Measurements from ENCODE around the gene RFPL4A.
"Not testable (repeated sequence)": the region's sequence is repeated elsewhere in the genome, so short reads cannot be mapped to it uniquely, and the experiment has no call there.

The RFPL4A gene

DNA sequence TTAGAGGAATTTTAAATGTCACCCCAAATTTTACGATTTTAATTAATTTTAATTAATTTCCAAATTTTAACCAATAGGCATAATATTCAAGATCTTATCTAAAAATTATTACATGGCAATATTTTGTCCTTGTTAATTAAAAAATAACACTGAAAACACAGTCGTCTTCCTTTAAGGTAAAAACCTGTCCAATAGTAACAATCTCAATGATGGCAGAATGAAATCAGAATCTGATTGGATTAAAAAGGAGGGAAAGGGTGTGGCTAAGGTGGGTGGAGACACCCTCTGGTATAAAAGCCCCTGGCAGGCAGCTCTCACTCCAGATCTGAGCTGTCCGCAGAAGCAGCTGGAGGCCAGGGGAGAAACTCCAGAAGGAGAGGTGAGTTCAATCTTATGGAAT lies at the start of gene RFPL4A:
Gene RFPL4A (plus strand): TSS at position 301 of the 400 bp plus-strand sequence. CDS start 2,704 bp downstream, outside the sequence.
- DNase-seq (ENCODE audit: low read depth, low spot score) = not testable (repeated sequence)

DNA sequence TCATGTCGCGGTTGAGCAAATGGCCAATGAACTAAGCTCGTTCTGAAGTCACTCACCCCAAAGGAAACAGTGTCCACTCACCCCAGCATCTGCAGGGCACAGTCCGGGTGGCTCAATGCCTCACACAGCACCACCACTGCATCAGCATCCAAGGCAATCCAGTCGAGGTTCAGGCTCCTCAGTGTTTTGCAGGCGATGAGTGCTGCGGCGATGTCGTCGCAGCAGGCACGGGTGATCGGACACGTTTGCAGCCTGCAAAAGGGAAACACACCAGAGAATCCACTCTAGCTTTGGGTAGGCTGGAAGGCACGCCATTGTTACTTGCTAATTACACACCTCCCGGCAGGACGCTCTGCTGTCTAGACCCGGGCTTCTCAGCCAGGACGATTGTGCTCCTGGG lies 47.2 kb upstream of the RFPL4A start:
- DNase-seq (ENCODE audit: low read depth, low spot score) = no peak

GRCh38 chr19:55712804-55713631 lies 45.9 kb upstream of the RFPL4A start:
- no peak for DNase-seq (ENCODE audit: low read depth, low spot score)

DNA sequence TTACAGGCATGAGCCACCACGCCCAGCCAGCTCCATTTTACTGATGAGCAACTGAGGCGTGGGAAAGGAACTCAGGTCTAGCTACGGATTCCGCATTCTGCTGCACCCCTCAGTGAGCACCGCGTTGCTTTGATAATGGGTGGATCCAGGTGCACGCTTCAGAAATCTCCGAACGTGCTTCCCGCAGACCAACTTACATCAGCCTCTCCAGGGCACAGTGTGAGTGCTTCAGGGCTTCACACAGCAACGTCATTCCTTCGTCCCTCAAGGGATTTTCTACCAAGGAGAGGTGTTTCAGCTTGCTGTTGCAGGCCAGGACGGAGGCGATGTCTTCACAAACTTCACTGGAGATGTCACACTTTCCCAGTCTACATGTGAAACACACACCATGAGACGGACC lies 42.4 kb upstream of the RFPL4A start:
- DNase-seq (ENCODE audit: low read depth, low spot score) = no peak

DNA sequence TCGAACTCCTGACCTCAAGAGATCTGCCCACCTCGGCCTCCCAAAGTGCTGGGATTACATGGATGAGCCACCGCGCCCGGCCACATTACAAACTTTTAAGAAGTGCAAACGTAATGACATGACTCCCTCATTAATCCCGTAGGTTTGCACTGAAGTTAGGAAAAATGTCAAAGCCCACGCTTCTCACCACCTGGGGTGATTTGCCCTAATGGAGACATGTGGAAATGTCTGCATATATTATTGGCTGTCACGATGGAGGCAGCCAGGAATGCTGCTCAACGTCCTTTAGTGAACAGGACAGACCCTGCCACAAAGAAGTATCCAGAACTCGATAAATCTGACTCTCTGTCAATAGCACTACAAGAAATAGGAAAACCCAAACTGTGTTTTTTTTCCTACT lies 41.6 kb upstream of the RFPL4A start:
- no peak for DNase-seq (ENCODE audit: low read depth, low spot score)

- not testable (repeated sequence) for DNase-seq (ENCODE audit: low read depth, low spot score)
These were observed 40.8 kb upstream of the RFPL4A start for GRCh38 chr19:55717879-55718711.

- no peak for DNase-seq (ENCODE audit: low read depth, low spot score)
These were observed 38.6 kb upstream of the RFPL4A start for GRCh38 chr19:55720214-55720746.

- DNase-seq (ENCODE audit: low read depth, low spot score) = no peak
These were observed 38.1 kb upstream of the RFPL4A start for GRCh38 chr19:55720801-55721200.

GRCh38 chr19:55723491-55723890 lies 35.4 kb upstream of the RFPL4A start:
- DNase-seq (ENCODE audit: low read depth, low spot score) = no peak

DNA sequence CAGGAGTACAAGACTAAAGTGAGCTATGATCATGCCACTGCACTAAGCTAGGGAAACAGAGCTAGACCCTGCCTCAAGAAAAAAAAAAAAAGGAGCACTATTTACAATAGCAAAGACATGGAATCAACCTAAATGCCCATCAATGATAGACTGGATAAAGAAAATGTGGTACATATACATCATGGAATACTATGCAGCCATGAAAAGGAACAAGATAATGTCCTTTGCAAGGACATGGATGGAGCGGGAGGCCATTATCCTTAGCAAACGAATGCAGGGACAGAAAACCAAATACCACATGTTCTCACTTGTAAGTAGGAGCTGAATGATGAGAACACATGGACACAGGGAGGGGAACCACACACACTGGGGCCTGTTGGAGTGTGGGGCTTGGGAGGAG lies 28.5 kb upstream of the RFPL4A start:
- not testable (repeated sequence) for DNase-seq (ENCODE audit: low read depth, low spot score)

DNA sequence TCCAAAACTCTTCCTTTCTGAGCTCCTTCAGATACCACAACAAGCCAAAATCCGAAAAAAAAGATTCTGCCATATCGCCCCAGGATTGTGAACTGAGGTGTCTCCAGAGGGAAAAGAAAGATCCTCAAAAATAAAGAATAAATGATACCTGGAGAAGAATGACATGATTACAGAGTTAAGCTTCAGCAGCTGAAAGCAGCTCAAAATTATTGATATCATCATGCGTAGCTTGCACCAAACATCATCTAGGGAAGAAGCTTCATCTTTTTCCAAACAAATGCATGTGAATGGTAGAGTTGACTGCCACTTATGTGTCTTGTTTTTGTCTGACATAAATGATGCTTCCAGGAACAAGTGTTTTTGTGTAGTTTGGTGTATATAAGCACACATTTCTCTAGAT lies 20.6 kb upstream of the RFPL4A start, which contains the start of gene NLRP9:
Gene NLRP9 (minus strand): TSS at position 101 of the 400 bp plus-strand sequence. CDS start 28 bp downstream, at position 73.
- DNase-seq (ENCODE audit: low read depth, low spot score) = no peak

DNA sequence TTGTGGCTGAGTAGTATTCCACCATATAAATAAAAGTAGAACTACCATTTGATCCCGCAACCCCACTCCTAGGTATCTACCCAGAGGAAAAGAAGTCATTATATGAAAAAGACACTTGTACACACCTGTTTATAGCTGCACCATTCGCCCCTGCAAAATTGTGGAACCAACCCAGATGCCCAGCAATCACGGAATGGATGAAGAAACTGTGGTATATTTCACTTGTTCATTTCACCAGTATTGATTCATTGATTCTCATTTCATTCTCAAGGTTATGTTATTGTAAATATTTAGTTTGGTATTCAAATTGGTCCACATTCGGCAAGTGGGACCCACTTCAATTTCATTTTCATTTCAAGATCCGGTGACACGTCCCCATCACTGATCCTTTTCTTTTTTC lies 8.2 kb upstream of the RFPL4A start:
- DNase-seq (ENCODE audit: low read depth, low spot score) = no peak

- no peak for DNase-seq (ENCODE audit: low read depth, low spot score)
These were observed 5.5 kb upstream of the RFPL4A start for GRCh38 chr19:55753401-55753800.

GRCh38 chr19:55756808-55757207 lies 2.1 kb upstream of the RFPL4A start:
- DNase-seq (ENCODE audit: low read depth, low spot score) = not testable (repeated sequence)

DNA sequence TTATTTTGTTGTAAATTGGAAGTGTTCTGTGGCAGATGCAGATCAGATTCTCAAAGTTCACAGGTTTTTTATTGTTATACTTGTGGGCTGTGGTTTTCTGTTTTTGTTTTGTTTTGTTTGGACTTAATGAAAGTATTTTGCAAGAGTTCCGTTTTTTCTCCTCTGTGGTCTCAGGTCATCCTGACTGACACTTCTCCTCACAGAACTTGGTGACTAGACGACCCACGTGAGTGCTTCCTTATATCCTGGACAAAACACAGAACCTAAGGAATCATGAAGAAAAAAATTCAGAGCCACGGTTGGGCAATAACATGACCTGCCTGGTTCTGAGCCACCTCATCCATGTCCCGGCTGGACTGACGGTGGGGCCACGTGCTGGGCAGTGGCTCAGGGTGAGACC lies 7.6 kb downstream of the RFPL4A start:
- no peak for DNase-seq (ENCODE audit: low read depth, low spot score)

DNA sequence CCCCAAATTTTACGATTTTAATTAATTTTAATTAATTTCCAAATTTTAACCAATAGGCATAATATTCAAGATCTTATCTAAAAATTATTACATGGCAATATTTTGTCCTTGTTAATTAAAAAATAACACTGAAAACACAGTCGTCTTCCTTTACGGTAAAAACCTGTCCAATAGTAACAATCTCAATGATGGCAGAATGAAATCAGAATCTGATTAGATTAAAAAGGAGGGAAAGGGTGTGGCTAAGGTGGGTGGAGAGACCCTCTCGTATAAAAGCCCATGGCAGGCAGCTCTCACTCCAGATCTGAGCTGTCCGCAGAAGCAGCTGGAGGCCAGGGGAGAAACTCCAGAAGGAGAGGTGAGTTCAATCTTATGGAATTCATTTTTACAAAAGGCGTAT lies 9.9 kb downstream of the RFPL4A start, which contains the start of gene RFPL4AL1:
Gene RFPL4AL1 (plus strand): TSS at position 301 of the 400 bp plus-strand sequence. CDS start 2,687 bp downstream, outside the sequence.
- DNase-seq (ENCODE audit: low read depth, low spot score) = not testable (repeated sequence)

GRCh38 chr19:55769632-55770031 lies 10.7 kb downstream of the RFPL4A start:
- not testable (repeated sequence) for DNase-seq (ENCODE audit: low read depth, low spot score)

DNA sequence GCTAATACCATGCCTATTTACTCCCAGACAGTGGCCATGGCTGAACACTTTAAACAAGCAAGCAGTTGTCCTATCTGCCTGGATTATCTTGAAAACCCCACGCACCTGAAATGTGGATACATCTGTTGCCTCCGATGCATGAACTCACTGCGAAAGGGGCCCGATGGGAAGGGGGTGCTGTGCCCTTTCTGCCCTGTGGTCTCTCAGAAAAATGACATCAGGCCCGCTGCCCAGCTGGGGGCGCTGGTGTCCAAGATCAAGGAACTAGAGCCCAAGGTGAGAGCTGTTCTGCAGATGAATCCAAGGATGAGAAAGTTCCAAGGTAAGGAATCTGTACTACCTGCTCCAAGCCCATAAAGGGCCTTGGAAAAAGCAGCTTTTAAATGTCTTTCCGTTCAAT lies 18.6 kb downstream of the RFPL4A start:
- DNase-seq (ENCODE audit: low read depth, low spot score) = no peak

- DNase-seq (ENCODE audit: low read depth, low spot score) = no peak
These were observed 19.4 kb downstream of the RFPL4A start for GRCh38 chr19:55778331-55778730.

GRCh38 chr19:55781112-55781511 lies 22.2 kb downstream of the RFPL4A start:
- DNase-seq (ENCODE audit: low read depth, low spot score) = no peak

DNA sequence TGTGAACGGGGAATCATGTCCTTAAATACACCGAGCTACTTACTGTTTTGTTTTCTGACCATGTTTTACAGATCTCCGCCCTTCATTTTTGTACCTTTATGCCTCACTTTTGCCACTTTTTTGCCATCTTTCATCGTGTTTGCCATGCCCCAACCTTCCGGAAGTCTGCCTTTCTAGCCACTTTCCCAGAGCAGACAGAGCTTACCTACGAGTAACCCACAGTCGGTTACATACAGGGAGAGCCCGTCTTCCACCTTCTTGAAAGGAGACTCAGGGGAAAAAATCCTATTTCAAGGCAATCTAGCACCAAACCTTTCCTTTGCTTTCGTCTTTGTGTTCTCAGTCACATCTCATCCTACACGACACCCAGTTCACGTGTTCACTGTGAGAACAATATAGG lies 36.1 kb downstream of the RFPL4A start:
- DNase-seq (ENCODE audit: low read depth, low spot score) = no peak

DNA sequence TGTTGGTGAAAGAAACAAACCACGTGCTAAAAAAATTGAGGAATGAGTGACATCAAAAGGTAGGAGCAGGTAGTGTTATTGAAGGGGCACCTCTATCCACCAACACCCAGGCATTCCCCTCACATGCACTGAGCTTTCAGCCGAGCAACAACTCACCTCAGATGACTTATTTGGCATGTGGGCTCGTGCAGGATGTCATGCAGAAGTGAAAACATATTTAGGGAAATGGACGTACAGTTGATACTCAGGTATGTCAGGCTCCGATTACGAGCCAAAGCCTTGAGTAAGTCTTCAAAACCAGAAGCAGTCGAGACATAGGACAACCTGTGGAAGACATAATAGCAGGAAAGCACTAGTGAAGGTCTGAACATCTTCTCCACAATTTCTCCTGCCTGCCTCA lies 42.5 kb downstream of the RFPL4A start:
- DNase-seq (ENCODE audit: low read depth, low spot score) = no peak
